Fibroblast of lung (primary cell): ENCODE data around the gene C2orf66.

Source experiments
- CTCF ChIP-seq, 2 donors: IDR thresholded peaks in 1 of 2; conservative IDR thresholded peaks in 1 of 2; 1 replicate in 1 of 2; 2 replicates in 1 of 2; pipeline ENCODE4 v1.5.1; 2011 to 2012; ENCODE audit warnings: low read length in 2 of 2, control low read depth in 1 of 2, inconsistent platforms in 1 of 2, low read depth in 1 of 2, mild to moderate bottlenecking in 1 of 2
- EZH2 ChIP-seq: IDR thresholded peaks from 2 replicates; pipeline ENCODE4 v1.5.1; 2012; ENCODE audit warnings: low read length, control low read depth, mild to moderate bottlenecking; ENCODE audit errors: missing control alignments

- no peak for TF ChIP-seq CTCF (conservative IDR thresholded peaks at IDR 0.05 in 1 of 2, IDR thresholded peaks at IDR 0.05 in 1 of 2; ENCODE audit: low read depth in 1 of 2, low read length in 2 of 2)
- no peak for TF ChIP-seq EZH2
These were observed 27.3 kb upstream of the C2orf66 start for GRCh38 chr2:196836440-196836839.
